ENCODE results near the gene ADCY1. TPM values are rescaled to one million over a fixed set of nuclear protein-coding genes. Genes with fewer than 3 reads are reported as not detected.
A peak's percentile ranks its signal among the peaks of the same experiment; 100 is the strongest.
"Not testable (repeated sequence)": the region's sequence is repeated elsewhere in the genome, so short reads cannot be mapped to it uniquely, and the experiment has no call there.

The ADCY1 gene
- 12.6 and 22.9 TPM in 2 replicates for total RNA-seq
- 15.6 and 21.2 TPM in 2 replicates for polyA plus RNA-seq

DNA sequence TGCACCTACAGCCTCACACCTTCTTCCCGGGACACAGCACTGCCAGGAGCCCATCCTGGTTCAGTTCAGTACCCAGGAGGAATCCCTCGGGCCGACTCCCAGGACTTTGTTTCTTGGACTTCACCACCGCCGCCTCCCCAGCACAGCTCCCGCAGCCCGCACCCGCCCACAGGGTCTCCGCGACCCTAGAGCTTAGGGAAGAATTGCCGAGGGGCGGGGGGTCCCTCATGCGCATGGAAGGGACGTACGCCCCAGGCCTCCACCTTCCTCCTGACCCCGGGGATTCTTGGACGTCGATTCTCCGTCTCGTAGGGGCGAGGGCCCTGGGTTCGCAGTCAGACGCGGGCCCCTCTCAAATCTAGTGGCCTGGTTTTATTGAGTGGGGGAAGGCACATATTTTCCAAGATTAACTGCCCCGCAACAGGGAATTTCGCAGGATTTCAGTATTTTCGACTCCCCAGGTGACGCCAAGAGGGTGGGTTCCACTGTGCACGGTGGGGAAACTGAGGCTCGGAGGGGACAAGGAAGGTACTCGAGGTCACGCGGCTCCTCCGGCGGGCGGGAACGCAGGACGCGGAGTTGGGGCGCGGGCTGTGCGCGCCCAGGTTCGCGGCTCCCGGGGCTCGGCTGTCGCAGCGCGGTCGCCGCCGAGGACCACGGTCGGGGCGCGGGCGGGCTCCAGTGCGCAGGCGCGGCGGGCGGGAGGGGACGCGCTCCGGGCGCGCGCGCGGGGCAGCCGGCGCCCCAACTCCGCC, at the start of gene ADCY1:
ADCY1 (plus strand) TSS at position 708 of the 755 bp plus-strand sequence. CDS start 176 bp downstream, outside the sequence.
- Histone ChIP-seq H3K4me1 (ENCODE audit: low read depth) (peaks cover 4% of the 10 kb centered on the region), H3K4me3 (peak within 1 kb of the TSS; percentile 92), H3K36me3 (no peaks in the 10 kb centered on the region), H3K27me3 (peaks cover 33% of the 10 kb centered on the region), H3K27ac (no peak within 1 kb of the TSS), H3K9me3 (ENCODE audit: low read depth) (no peaks in the 10 kb centered on the region)
- TF ChIP-seq, protein P1, sequence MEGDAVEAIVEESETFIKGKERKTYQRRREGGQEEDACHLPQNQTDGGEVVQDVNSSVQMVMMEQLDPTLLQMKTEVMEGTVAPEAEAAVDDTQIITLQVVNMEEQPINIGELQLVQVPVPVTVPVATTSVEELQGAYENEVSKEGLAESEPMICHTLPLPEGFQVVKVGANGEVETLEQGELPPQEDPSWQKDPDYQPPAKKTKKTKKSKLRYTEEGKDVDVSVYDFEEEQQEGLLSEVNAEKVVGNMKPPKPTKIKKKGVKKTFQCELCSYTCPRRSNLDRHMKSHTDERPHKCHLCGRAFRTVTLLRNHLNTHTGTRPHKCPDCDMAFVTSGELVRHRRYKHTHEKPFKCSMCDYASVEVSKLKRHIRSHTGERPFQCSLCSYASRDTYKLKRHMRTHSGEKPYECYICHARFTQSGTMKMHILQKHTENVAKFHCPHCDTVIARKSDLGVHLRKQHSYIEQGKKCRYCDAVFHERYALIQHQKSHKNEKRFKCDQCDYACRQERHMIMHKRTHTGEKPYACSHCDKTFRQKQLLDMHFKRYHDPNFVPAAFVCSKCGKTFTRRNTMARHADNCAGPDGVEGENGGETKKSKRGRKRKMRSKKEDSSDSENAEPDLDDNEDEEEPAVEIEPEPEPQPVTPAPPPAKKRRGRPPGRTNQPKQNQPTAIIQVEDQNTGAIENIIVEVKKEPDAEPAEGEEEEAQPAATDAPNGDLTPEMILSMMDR (IDR thresholded peaks at IDR 0.05; ENCODE audit: low read depth, low read length), result no peak
- DNase-seq (ENCODE audit: low read depth in 1 of 2, low spot score in 1 of 2), result peak in 1 of 2 donors; percentile 63

DNA sequence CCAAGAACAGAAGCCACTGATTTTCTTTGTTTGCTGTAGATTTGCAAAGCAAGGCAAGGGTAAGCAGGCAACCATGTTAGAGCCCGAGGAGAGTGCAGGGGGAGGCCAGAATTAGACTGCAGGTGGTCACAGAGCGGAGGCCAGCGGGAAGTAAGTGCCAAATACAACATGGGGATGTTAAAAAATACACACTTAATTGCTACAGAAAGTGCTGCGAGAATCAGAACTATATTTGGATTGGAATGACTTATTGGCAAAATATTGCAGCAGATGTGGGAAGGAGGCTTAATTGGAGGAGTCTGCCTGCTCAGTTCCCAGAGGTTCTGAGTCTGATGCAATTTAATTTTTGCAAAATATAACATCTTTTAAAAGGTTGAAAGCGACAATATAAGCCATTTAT, 49.7 kb upstream of the ADCY1 start:
- no peaks in the 10 kb centered on the region for H3K27me3 ChIP-seq
- TF ChIP-seq, protein P1 (IDR thresholded peaks at IDR 0.05; ENCODE audit: low read depth, low read length), result no peak
- H3K9me3 ChIP-seq (ENCODE audit: low read depth), result no peaks in the 10 kb centered on the region
- no peaks in the 10 kb centered on the region for H3K4me1 ChIP-seq (ENCODE audit: low read depth)
- DNase-seq (ENCODE audit: low read depth in 1 of 2, low spot score in 1 of 2), result no peak
- H3K27ac ChIP-seq, result no peak overlapping the region
- no peak overlapping the region for H3K4me3 ChIP-seq
- H3K36me3 ChIP-seq, result no peaks in the 10 kb centered on the region

DNA sequence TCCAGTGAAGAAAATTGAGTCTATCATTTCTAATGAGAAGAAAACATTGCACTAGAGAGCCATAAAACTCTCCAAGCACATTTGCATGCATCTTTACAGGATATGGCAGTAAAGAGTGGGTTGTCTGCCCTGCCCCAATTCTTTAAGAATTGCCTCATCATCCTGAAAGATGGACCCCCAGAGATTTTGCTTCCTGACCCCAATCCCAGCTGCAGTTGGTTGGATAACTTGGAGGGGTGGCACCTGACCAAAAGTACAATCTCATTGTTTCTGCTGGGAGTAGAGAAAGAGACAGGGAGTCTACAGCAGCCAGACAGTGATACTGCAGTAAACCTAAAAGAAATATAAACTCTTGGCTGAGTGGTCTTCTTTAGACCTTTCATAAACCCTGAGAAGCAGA, 49.1 kb upstream of the ADCY1 start:
- Histone ChIP-seq H3K27me3 (no peaks in the 10 kb centered on the region), H3K9me3 (ENCODE audit: low read depth) (no peaks in the 10 kb centered on the region), H3K27ac (no peak overlapping the region), H3K4me1 (ENCODE audit: low read depth) (no peaks in the 10 kb centered on the region), H3K36me3 (no peaks in the 10 kb centered on the region), H3K4me3 (no peak overlapping the region)
- DNase-seq (ENCODE audit: low read depth in 1 of 2, low spot score in 1 of 2), result no peak
- TF ChIP-seq, protein P1 (IDR thresholded peaks at IDR 0.05; ENCODE audit: low read depth, low read length), result no peak

DNA sequence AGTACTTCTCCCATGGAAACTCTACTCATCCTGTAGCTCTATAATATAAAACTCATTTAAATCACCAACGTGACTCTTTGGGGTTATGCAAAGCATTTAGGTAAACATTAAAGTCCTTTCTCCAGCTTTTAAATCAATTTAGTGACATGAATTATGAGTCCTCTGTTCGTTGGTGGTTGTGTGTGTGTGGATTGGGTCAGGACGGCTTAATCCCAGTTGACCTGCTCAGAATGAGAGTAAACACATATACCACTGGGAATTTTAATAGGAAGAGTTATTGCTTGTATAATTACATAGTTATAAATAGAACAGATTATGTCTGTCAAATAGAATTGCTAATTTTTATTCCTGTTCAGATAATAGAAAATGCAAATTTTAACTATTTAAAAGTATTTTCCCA, 30.7 kb upstream of the ADCY1 start:
- H3K36me3 ChIP-seq, result no peaks in the 10 kb centered on the region
- no peak overlapping the region for H3K4me3 ChIP-seq
- TF ChIP-seq, protein P1 (IDR thresholded peaks at IDR 0.05; ENCODE audit: low read depth, low read length), result no peak
- H3K9me3 ChIP-seq (ENCODE audit: low read depth), result no peaks in the 10 kb centered on the region
- no peaks in the 10 kb centered on the region for H3K27me3 ChIP-seq
- DNase-seq (ENCODE audit: low read depth in 1 of 2, low spot score in 1 of 2), result no peak
- no peaks in the 10 kb centered on the region for H3K4me1 ChIP-seq (ENCODE audit: low read depth)
- H3K27ac ChIP-seq, result no peak overlapping the region

DNA sequence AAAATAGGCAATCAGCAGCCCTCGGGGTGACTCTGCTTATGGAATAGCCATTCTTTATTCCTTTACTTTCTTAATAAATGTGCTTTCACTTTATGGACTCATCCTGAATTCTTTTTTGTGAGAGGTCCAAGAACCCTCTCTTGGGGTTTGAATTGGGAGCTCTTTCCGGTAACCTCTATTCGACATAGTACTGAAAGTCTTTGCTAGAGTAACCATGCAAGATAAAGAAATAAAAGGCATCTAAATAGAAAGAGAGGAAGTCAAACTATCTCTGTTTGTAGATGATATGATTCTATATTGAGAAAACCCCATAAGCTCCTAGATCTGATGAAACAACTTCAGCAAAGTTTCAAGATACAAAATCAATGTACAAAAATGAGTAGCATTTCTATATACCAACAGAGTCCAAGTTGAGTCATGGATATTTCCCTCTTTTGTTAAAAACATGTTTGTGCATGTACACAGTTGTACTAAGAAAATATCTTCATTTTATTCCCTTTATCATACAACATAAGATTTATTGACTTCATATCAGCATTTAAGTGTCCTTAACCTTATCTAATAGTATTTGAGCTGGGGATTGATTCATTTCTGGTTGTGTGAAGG, 29.0 kb upstream of the ADCY1 start:
- H3K4me1 ChIP-seq (ENCODE audit: low read depth); H3K27me3 ChIP-seq; H3K9me3 ChIP-seq (ENCODE audit: low read depth); DNase-seq (ENCODE audit: low read depth in 1 of 2, low spot score in 1 of 2); H3K36me3 ChIP-seq; H3K27ac ChIP-seq; H3K4me3 ChIP-seq: not testable (repeated sequence)

DNA sequence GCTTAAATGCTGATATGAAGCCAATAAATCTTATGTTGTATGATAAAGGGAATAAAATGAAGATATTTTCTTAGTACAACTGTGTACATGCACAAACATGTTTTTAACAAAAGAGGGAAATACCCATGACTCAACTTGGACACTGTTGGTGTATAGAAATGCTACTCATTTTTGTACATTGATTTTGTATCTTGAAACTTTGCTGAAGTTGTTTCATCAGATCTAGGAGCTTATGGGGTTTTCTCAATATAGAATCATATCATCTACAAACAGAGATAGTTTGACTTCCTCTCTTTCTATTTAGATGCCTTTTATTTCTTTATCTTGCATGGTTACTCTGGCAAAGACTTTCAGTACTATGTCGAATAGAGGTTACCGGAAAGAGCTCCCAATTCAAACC, 25.3 kb upstream of the ADCY1 start:
- H3K4me1 ChIP-seq (ENCODE audit: low read depth); H3K27me3 ChIP-seq; H3K27ac ChIP-seq; DNase-seq (ENCODE audit: low read depth in 1 of 2, low spot score in 1 of 2); H3K4me3 ChIP-seq; H3K9me3 ChIP-seq (ENCODE audit: low read depth); H3K36me3 ChIP-seq: not testable (repeated sequence)

All from cardiac muscle cell (in vitro differentiated cells and primary cell).